Loucy (cell line): ENCODE measurements around the gene CCDC137.

Source experiments
- H2AFZ ChIP-seq: fragments of 200-600 bp; sonication (generic); 2 replicates; pipeline ENCODE4 v1.6.0; 2016; ENCODE audit warnings: antibody characterized with exemption, mild to moderate bottlenecking, low read length, moderate library complexity
- H3F3A ChIP-seq: fragments of 200-600 bp; 2 replicates; pipeline ENCODE4 v1.6.0; 2016; ENCODE audit warnings: antibody characterized with exemption, low read depth, mild to moderate bottlenecking
- H3K27me3 ChIP-seq: fragments of 200-600 bp; sonication (generic); 2 replicates; pipeline ENCODE4 v1.6.1; 2014; ENCODE audit warnings: low read length, mild to moderate bottlenecking; ENCODE audit not compliant: insufficient read depth, poor library complexity, severe bottlenecking
- H3K36me3 ChIP-seq: fragments of 200-600 bp; sonication (generic); 2 replicates; pipeline ENCODE4 v1.6.1; 2016; ENCODE audit warnings: low read length; ENCODE audit not compliant: insufficient read depth
- H3K4me1 ChIP-seq: fragments of 200-600 bp; sonication (generic); 2 replicates; pipeline ENCODE4 v1.5.1; 2014; ENCODE audit warnings: low read length, mild to moderate bottlenecking; ENCODE audit not compliant: insufficient read depth, poor library complexity, severe bottlenecking
- H3K4me2 ChIP-seq: fragments of 200-600 bp; sonication (generic); 2 replicates; pipeline ENCODE4 v1.6.0; 2014; ENCODE audit warnings: antibody characterized with exemption, low read length, low read depth, mild to moderate bottlenecking; ENCODE audit not compliant: poor library complexity, severe bottlenecking
- H3K4me3 ChIP-seq: fragments of 200-600 bp; sonication (generic); 2 replicates; pipeline ENCODE4 v1.5.1; 2014; ENCODE audit warnings: low read length, mild to moderate bottlenecking, mixed read lengths; ENCODE audit not compliant: poor library complexity, severe bottlenecking
- H3K79me2 ChIP-seq: fragments of 200-600 bp; sonication (generic); 2 replicates; pipeline ENCODE4 v1.6.1; 2014; ENCODE audit warnings: low read length; ENCODE audit not compliant: insufficient read depth
- H3K9ac ChIP-seq: fragments of 200-600 bp; sonication (generic); 2 replicates; pipeline ENCODE4 v1.6.0; 2014; ENCODE audit warnings: mild to moderate bottlenecking, low read depth, low read length, moderate library complexity; ENCODE audit not compliant: poor library complexity, severe bottlenecking
- H3K9me2 ChIP-seq: fragments of 200-600 bp; sonication (generic); replicated peaks from 2 replicates; pipeline ENCODE4 v1.6.1; 2016; ENCODE audit warnings: low read depth, low read length, mixed read lengths
- H3K9me3 ChIP-seq: fragments of 200-600 bp; sonication (generic); 2 replicates; pipeline ENCODE4 v1.6.1; 2014; ENCODE audit warnings: mild to moderate bottlenecking, antibody characterized with exemption, low read length, low read depth; ENCODE audit not compliant: insufficient read depth
- H4K20me1 ChIP-seq: fragments of 200-600 bp; sonication (generic); 2 replicates; pipeline ENCODE4 v1.6.0; 2014; ENCODE audit warnings: antibody characterized with exemption, low read length, mild to moderate bottlenecking; ENCODE audit not compliant: insufficient read depth, poor library complexity, severe bottlenecking
- EZH2phosphoT487 ChIP-seq: fragments of 200-600 bp; IDR thresholded peaks from 2 replicates; pipeline ENCODE4 v1.6.1; 2018; ENCODE audit warnings: antibody characterized with exemption, mild to moderate bottlenecking, moderate library complexity, borderline replicate concordance
- TF ChIP-seq, protein P1 (sequence below): fragments of 200-600 bp; sonication (generic); conservative IDR thresholded peaks from 2 replicates; pipeline ENCODE4 v1.5.1; 2014; ENCODE audit warnings: mild to moderate bottlenecking, antibody characterized with exemption, low read length

The CCDC137 gene

DNA sequence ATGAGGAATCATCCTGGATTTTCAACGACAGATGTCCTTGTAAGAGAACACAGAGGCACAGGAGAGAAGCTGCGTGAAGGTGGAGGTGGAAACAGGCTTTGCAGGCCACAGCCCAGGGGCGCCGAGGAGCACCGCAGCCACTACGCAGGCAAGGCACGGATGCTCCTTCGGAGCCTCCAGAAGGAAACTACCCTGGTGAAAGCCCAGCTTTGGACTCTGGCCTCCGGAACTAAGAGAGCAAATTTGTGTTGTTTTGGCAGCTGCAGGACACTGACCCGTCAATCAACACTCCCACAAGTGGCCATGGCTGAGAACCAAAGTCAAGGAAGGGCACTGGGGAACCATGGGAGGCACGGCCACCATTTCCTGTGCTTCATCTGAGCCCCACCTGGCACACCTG is 13.6 kb downstream of the CCDC137 start:
- no peaks in the 10 kb centered on the region for H3F3A ChIP-seq
- H3K36me3 ChIP-seq, result no peaks in the 10 kb centered on the region
- H3K9me2 ChIP-seq, result no peaks in the 10 kb centered on the region
- no peak overlapping the region for H3K4me3 ChIP-seq
- H4K20me1 ChIP-seq, result peaks cover 14% of the 10 kb centered on the region
- no peaks in the 10 kb centered on the region for H3K27me3 ChIP-seq
- no peak overlapping the region for H3K4me2 ChIP-seq
- H3K9me3 ChIP-seq, result no peaks in the 10 kb centered on the region
- no peak overlapping the region for H3K9ac ChIP-seq
- H2AFZ ChIP-seq, result no peak overlapping the region
- TF ChIP-seq EZH2phosphoT487, result no peak
- TF ChIP-seq, protein P1, sequence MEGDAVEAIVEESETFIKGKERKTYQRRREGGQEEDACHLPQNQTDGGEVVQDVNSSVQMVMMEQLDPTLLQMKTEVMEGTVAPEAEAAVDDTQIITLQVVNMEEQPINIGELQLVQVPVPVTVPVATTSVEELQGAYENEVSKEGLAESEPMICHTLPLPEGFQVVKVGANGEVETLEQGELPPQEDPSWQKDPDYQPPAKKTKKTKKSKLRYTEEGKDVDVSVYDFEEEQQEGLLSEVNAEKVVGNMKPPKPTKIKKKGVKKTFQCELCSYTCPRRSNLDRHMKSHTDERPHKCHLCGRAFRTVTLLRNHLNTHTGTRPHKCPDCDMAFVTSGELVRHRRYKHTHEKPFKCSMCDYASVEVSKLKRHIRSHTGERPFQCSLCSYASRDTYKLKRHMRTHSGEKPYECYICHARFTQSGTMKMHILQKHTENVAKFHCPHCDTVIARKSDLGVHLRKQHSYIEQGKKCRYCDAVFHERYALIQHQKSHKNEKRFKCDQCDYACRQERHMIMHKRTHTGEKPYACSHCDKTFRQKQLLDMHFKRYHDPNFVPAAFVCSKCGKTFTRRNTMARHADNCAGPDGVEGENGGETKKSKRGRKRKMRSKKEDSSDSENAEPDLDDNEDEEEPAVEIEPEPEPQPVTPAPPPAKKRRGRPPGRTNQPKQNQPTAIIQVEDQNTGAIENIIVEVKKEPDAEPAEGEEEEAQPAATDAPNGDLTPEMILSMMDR, result no peak
- H3K79me2 ChIP-seq, result peaks cover 45% of the 10 kb centered on the region
- peaks cover 9% of the 10 kb centered on the region for H3K4me1 ChIP-seq

DNA sequence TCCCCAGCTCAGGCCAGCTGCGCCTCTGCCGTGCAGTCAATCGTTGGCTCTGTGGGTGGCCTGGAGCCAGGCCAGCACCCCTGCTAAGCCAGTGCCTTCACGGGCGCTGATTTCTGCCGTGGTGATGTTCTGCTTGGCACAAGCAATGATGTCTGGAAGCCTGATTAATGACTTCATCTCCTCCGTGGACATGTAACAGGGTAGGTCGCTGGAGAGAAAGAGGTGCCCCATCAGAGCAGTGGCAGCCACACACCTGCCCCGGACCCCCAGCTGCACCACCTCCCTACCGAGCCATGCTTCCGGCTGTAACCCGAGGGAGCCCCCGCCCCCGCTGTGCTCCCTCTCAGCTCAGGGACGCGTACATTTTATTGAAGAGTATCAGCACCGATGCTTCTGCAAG is 15.1 kb downstream of the CCDC137 start:
- Histone ChIP-seq H4K20me1 (peaks cover 20% of the 10 kb centered on the region), H3K9me3 (no peaks in the 10 kb centered on the region), H3K36me3 (peaks cover 6% of the 10 kb centered on the region; the same call in 1 of the 2 replicates), H3K4me3 (no peak overlapping the region), H3K9me2 (no peaks in the 10 kb centered on the region), H3K9ac (peak overlapping the region; percentile 91), H2AFZ (no peak overlapping the region), H3K4me2 (peak overlapping the region; percentile 86), H3K4me1 (peaks cover 15% of the 10 kb centered on the region), H3K79me2 (peaks cover 60% of the 10 kb centered on the region), H3F3A (no peaks in the 10 kb centered on the region), H3K27me3 (no peaks in the 10 kb centered on the region)
- TF ChIP-seq, protein P1, result no peak
- TF ChIP-seq EZH2phosphoT487, result no peak

DNA sequence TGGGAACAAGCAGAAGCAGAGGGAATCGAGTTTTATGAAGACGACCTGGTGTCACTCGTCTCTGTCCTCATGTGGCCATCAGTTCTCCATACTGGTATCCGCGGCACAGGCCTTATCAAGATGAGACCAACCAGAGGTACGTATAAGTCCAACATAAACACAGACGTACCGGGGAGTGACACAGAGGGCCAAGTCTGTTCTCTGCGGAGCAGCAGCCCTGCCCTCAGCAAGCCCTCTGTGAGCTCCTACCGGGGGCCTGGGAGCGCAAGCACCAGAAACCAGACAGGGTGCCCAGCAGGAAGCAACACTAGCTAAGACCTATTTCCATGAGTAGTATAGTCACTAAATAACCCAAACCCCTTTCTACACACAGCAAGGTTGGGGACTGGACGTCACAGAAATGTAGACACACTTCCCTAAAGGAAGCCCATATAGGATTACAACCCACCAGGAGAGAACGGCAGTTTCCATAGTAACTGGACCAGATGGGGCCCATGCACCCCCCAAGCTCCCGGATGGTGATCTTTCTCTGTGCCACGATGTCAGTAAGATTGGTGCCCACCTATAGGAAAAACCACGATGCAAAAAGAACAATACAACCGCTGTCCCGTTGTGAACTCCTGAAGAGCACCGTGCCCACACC is 16.1 kb downstream of the CCDC137 start:
- Histone ChIP-seq H2AFZ (0 out of 2 replicates have a peak overlapping the region, but pooled peaks have one; percentile 77), H3F3A (no peaks in the 10 kb centered on the region), H3K27me3 (no peaks in the 10 kb centered on the region), H3K4me1 (peaks cover 15% of the 10 kb centered on the region), H3K9me3 (no peaks in the 10 kb centered on the region), H4K20me1 (peaks cover 20% of the 10 kb centered on the region), H3K79me2 (peaks cover 70% of the 10 kb centered on the region), H3K36me3 (peaks cover 15% of the 10 kb centered on the region; the same call in 1 of the 2 replicates), H3K9me2 (no peaks in the 10 kb centered on the region), H3K4me2 (peak overlapping the region; percentile 86), H3K4me3 (peak overlapping the region; percentile 91), H3K9ac (peak overlapping the region; percentile 91)
- TF ChIP-seq, protein P1, result no peak
- no peak for TF ChIP-seq EZH2phosphoT487
